ENCODE data around the gene ACBD4. TPM values are rescaled to one million over a fixed set of nuclear protein-coding genes. Genes with fewer than 3 reads are reported as not detected.

Gene ACBD4
- total RNA-seq, 5 donors from 2014 or later (not counting 1 experiment from before 2014, with no cell fraction given), result 28.4 to 48.5 (median 38.9) TPM

GRCh38 chr17:45113424-45113754, 22.1 kb upstream of the ACBD4 start:
- Mint-ChIP-seq H3K27me3 (no peaks in the 10 kb centered on the region), H3K36me3 (peaks cover 1% of the 10 kb centered on the region), H3K9me3 (no peaks in the 10 kb centered on the region), H3K4me1 (no peaks in the 10 kb centered on the region), H3K27ac (no peak overlapping the region), H3K4me3 (no peak overlapping the region)
- Histone ChIP-seq H3K4me3 (ENCODE audit: control insufficient read depth in 1 of 2, extremely low read depth in 1 of 2, low read length in 1 of 2) (no peak overlapping the region), H3K36me3 (ENCODE audit: control insufficient read depth in 2 of 2, extremely low read depth in 1 of 2, insufficient read depth in 1 of 2, low read length in 1 of 2) (peaks cover 0 to 8% of the 10 kb centered on the region in 2 donors), H3K27ac (ENCODE audit: low read length) (no peak overlapping the region), H3K4me1 (ENCODE audit: control insufficient read depth in 1 of 2, extremely low read depth in 1 of 2, insufficient read depth in 2 of 2, low read length in 2 of 2) (no peaks in the 10 kb centered on the region), H3K27me3 (replicated peaks in 1 of 2; ENCODE audit: control insufficient read depth in 2 of 2, extremely low read depth in 1 of 2, insufficient read depth in 2 of 2, low read length in 1 of 2) (peaks cover 0 to 7% of the 10 kb centered on the region in 2 experiments), H3K9me3 (no peaks in the 10 kb centered on the region)
- ATAC-seq (replicated peaks in 1 of 4) (no peak), DNase-seq (no peak)
- ChIA-PET POLR2A (no interaction called here), CTCF (no interaction called here)
- 89% methylated on average over 5 of the region's 9 CpGs for WGBS (ENCODE audit: insufficient coverage)

- H3K4me3 Mint-ChIP-seq, result no peak overlapping the region
- H3K4me1 ChIP-seq (ENCODE audit: control insufficient read depth in 1 of 2, extremely low read depth in 1 of 2, insufficient read depth in 2 of 2, low read length in 2 of 2), result no peaks in the 10 kb centered on the region
- no peak overlapping the region for H3K27ac Mint-ChIP-seq
- ATAC-seq (replicated peaks in 1 of 4) (no peak), DNase-seq (no peak)
- no peak overlapping the region for H3K27ac ChIP-seq (ENCODE audit: low read length)
- peaks cover 0 to 7% of the 10 kb centered on the region in 2 experiments for H3K27me3 ChIP-seq (replicated peaks in 1 of 2; ENCODE audit: control insufficient read depth in 2 of 2, extremely low read depth in 1 of 2, insufficient read depth in 2 of 2, low read length in 1 of 2)
- CTCF ChIA-PET, result no interaction called here
- POLR2A ChIA-PET, result no interaction called here
- WGBS (ENCODE audit: insufficient coverage), result 87% methylated on average over 17 of the region's 19 CpGs
- H3K4me1 Mint-ChIP-seq, result no peaks in the 10 kb centered on the region
- H3K36me3 Mint-ChIP-seq, result no peaks in the 10 kb centered on the region
- no peaks in the 10 kb centered on the region for H3K9me3 ChIP-seq
- no peaks in the 10 kb centered on the region for H3K9me3 Mint-ChIP-seq
- H3K4me3 ChIP-seq (ENCODE audit: control insufficient read depth in 1 of 2, extremely low read depth in 1 of 2, low read length in 1 of 2), result no peak overlapping the region
- peaks cover 0 to 1% of the 10 kb centered on the region in 2 donors for H3K36me3 ChIP-seq (ENCODE audit: control insufficient read depth in 2 of 2, extremely low read depth in 1 of 2, insufficient read depth in 1 of 2, low read length in 1 of 2)
- H3K27me3 Mint-ChIP-seq, result no peaks in the 10 kb centered on the region
These were observed 21.2 kb upstream of the ACBD4 start for GRCh38 chr17:45114117-45114932.

GRCh38 chr17:45115015-45115625, 20.4 kb upstream of the ACBD4 start:
- DNase-seq, result no peak
- Histone ChIP-seq H3K9me3 (no peaks in the 10 kb centered on the region), H3K27me3 (replicated peaks in 1 of 2; ENCODE audit: control insufficient read depth in 2 of 2, extremely low read depth in 1 of 2, insufficient read depth in 2 of 2, low read length in 1 of 2) (peaks cover 0 to 8% of the 10 kb centered on the region in 2 experiments), H3K4me1 (ENCODE audit: control insufficient read depth in 1 of 2, extremely low read depth in 1 of 2, insufficient read depth in 2 of 2, low read length in 2 of 2) (no peaks in the 10 kb centered on the region), H3K4me3 (ENCODE audit: control insufficient read depth in 1 of 2, extremely low read depth in 1 of 2, low read length in 1 of 2) (no peak overlapping the region), H3K27ac (ENCODE audit: low read length) (no peak overlapping the region), H3K36me3 (ENCODE audit: control insufficient read depth in 2 of 2, extremely low read depth in 1 of 2, insufficient read depth in 1 of 2, low read length in 1 of 2) (no peaks in the 10 kb centered on the region)
- H3K4me1 Mint-ChIP-seq, result no peaks in the 10 kb centered on the region
- no peak for ATAC-seq (replicated peaks in 1 of 4)
- CTCF ChIA-PET, result no interaction called here
- H3K27ac Mint-ChIP-seq, result no peak overlapping the region
- POLR2A ChIA-PET, result no interaction called here
- no peaks in the 10 kb centered on the region for H3K27me3 Mint-ChIP-seq
- no peaks in the 10 kb centered on the region for H3K36me3 Mint-ChIP-seq
- H3K9me3 Mint-ChIP-seq, result no peaks in the 10 kb centered on the region
- WGBS (ENCODE audit: insufficient coverage), result 87% methylated on average over 11 of the region's 26 CpGs
- H3K4me3 Mint-ChIP-seq, result no peak overlapping the region

GRCh38 chr17:45115871-45116270, 19.6 kb upstream of the ACBD4 start:
- Mint-ChIP-seq H3K27me3 (no peaks in the 10 kb centered on the region), H3K36me3 (no peaks in the 10 kb centered on the region), H3K27ac (no peak overlapping the region), H3K4me3 (no peak overlapping the region), H3K9me3 (no peaks in the 10 kb centered on the region), H3K4me1 (no peaks in the 10 kb centered on the region)
- Histone ChIP-seq H3K27me3 (replicated peaks in 1 of 2; ENCODE audit: control insufficient read depth in 2 of 2, extremely low read depth in 1 of 2, insufficient read depth in 2 of 2, low read length in 1 of 2) (peaks cover 0 to 14% of the 10 kb centered on the region in 2 experiments), H3K4me1 (ENCODE audit: control insufficient read depth in 1 of 2, extremely low read depth in 1 of 2, insufficient read depth in 2 of 2, low read length in 2 of 2) (no peaks in the 10 kb centered on the region), H3K4me3 (ENCODE audit: control insufficient read depth in 1 of 2, extremely low read depth in 1 of 2, low read length in 1 of 2) (no peak overlapping the region), H3K27ac (ENCODE audit: low read length) (no peak overlapping the region), H3K36me3 (ENCODE audit: control insufficient read depth in 2 of 2, extremely low read depth in 1 of 2, insufficient read depth in 1 of 2, low read length in 1 of 2) (no peaks in the 10 kb centered on the region), H3K9me3 (no peaks in the 10 kb centered on the region)
- ChIA-PET POLR2A (no interaction called here), CTCF (no interaction called here)
- ATAC-seq (replicated peaks in 1 of 4) (no peak), DNase-seq (no peak)
- WGBS (ENCODE audit: insufficient coverage), result 68% methylated on average over 7 of the region's 11 CpGs

- no peaks in the 10 kb centered on the region for H3K4me1 Mint-ChIP-seq
- peaks cover 0 to 2% of the 10 kb centered on the region in 2 donors for H3K27me3 Mint-ChIP-seq
- no peak overlapping the region for H3K27ac Mint-ChIP-seq
- Histone ChIP-seq H3K27me3 (replicated peaks in 1 of 2; ENCODE audit: control insufficient read depth in 2 of 2, extremely low read depth in 1 of 2, insufficient read depth in 2 of 2, low read length in 1 of 2) (peaks cover 0 to 17% of the 10 kb centered on the region in 2 experiments), H3K4me1 (ENCODE audit: control insufficient read depth in 1 of 2, extremely low read depth in 1 of 2, insufficient read depth in 2 of 2, low read length in 2 of 2) (no peaks in the 10 kb centered on the region), H3K9me3 (no peaks in the 10 kb centered on the region), H3K36me3 (ENCODE audit: control insufficient read depth in 2 of 2, extremely low read depth in 1 of 2, insufficient read depth in 1 of 2, low read length in 1 of 2) (no peaks in the 10 kb centered on the region), H3K4me3 (ENCODE audit: control insufficient read depth in 1 of 2, extremely low read depth in 1 of 2, low read length in 1 of 2) (no peak overlapping the region), H3K27ac (ENCODE audit: low read length) (no peak overlapping the region)
- WGBS (ENCODE audit: insufficient coverage), result no CpG with 5 or more reads among the region's 10 CpGs
- no peaks in the 10 kb centered on the region for H3K9me3 Mint-ChIP-seq
- DNase-seq, result no peak
- H3K36me3 Mint-ChIP-seq, result no peaks in the 10 kb centered on the region
- ChIA-PET CTCF (no interaction called here), POLR2A (no interaction called here)
- no peak overlapping the region for H3K4me3 Mint-ChIP-seq
- ATAC-seq (replicated peaks in 1 of 4), result no peak
These were observed 19.0 kb upstream of the ACBD4 start for GRCh38 chr17:45116434-45117016.

GRCh38 chr17:45117334-45117733, 18.2 kb upstream of the ACBD4 start:
- ATAC-seq (replicated peaks in 1 of 4) (no peak), DNase-seq (no peak)
- Mint-ChIP-seq H3K27me3 (peaks cover 0 to 4% of the 10 kb centered on the region in 2 donors), H3K27ac (no peak overlapping the region), H3K4me1 (no peaks in the 10 kb centered on the region), H3K4me3 (no peak overlapping the region), H3K9me3 (no peaks in the 10 kb centered on the region), H3K36me3 (no peaks in the 10 kb centered on the region)
- Histone ChIP-seq H3K4me1 (ENCODE audit: control insufficient read depth in 1 of 2, extremely low read depth in 1 of 2, insufficient read depth in 2 of 2, low read length in 2 of 2) (no peaks in the 10 kb centered on the region), H3K27me3 (replicated peaks in 1 of 2; ENCODE audit: control insufficient read depth in 2 of 2, extremely low read depth in 1 of 2, insufficient read depth in 2 of 2, low read length in 1 of 2) (peaks cover 0 to 17% of the 10 kb centered on the region in 2 experiments), H3K36me3 (ENCODE audit: control insufficient read depth in 2 of 2, extremely low read depth in 1 of 2, insufficient read depth in 1 of 2, low read length in 1 of 2) (no peaks in the 10 kb centered on the region), H3K27ac (ENCODE audit: low read length) (no peak overlapping the region), H3K4me3 (ENCODE audit: control insufficient read depth in 1 of 2, extremely low read depth in 1 of 2, low read length in 1 of 2) (no peak overlapping the region), H3K9me3 (no peaks in the 10 kb centered on the region)
- ChIA-PET POLR2A (no interaction called here), CTCF (no interaction called here)
- WGBS (ENCODE audit: insufficient coverage), result no CpG with 5 or more reads among the region's 4 CpGs

Measured in T-cell (primary cell).